HepG2 (cell line): ENCODE measurements around the gene PLEKHG4. TPM values are rescaled to one million over a fixed set of nuclear protein-coding genes. Genes with fewer than 3 reads are reported as not detected.

Experiments used
- FOXJ3 ChIP-seq: sonication (generic); formaldehyde crosslinking; IDR thresholded peaks from 2 replicates; pipeline ENCODE4 v1.4.0; 2020; ENCODE audit warnings: missing genetic modification reagents, mild to moderate bottlenecking, borderline replicate concordance
- GLI4 ChIP-seq: sonication (generic); formaldehyde crosslinking; IDR thresholded peaks from 2 replicates; pipeline ENCODE4 v1.5.1; 2020; ENCODE audit warnings: missing genetic modification reagents, mild to moderate bottlenecking, moderate library complexity, borderline replicate concordance
- MTERF4 ChIP-seq: sonication (generic); formaldehyde crosslinking; IDR thresholded peaks from 2 replicates; pipeline ENCODE4 v1.8.0; 2023; ENCODE audit warnings: mild to moderate bottlenecking, missing genetic modification reagents
- ZNF296 ChIP-seq: sonication (generic); formaldehyde crosslinking; conservative IDR thresholded peaks from 2 replicates; pipeline ENCODE4 v1.5.0; 2020; ENCODE audit warnings: mild to moderate bottlenecking, missing genetic modification reagents
- ZNF772 ChIP-seq: sonication (generic); formaldehyde crosslinking; IDR thresholded peaks from 2 replicates; pipeline ENCODE4 v1.5.0; 2020; ENCODE audit warnings: mild to moderate bottlenecking, missing genetic modification reagents
- polyA plus RNA-seq, 8 experiments: library from polyadenylated mRNA; depleted of rRNA in 3 of 8; stranded (reverse) in 7 of 8; unstranded in 1 of 8; fragments of >200 nt; fragmentation: Illumina TruSeq in 4 of 8; extraction: Trizol in 4 of 8; gene quantifications; 2 replicates each; pipeline versions ENCODE4 v1.2.1 to v1.2.3, GENCODE V29; 2011 to 2016; ENCODE audit warnings: low read depth in 4 of 8, missing spikeins in 1 of 8, mixed read lengths in 1 of 8; ENCODE audit not compliant: insufficient read depth in 1 of 8
- total RNA-seq, 5 experiments: library from RNA; depleted of rRNA; stranded (reverse); fragments of >200 nt; fragmentation: Illumina TruSeq; extraction: Trizol; gene quantifications; 2 replicates each; pipeline ENCODE4 v1.2.3, GENCODE V29; 2016; ENCODE audit warnings: low read depth in 1 of 5
- TF ChIP-seq, protein P1 (sequence below): sonication (generic); formaldehyde crosslinking; IDR thresholded peaks from 2 replicates; pipeline ENCODE4 v1.5.1; 2020; ENCODE audit warnings: missing genetic modification reagents, mild to moderate bottlenecking, borderline replicate concordance
- TF ChIP-seq, protein P2 (sequence below): sonication (generic); formaldehyde crosslinking; IDR thresholded peaks from 2 replicates; pipeline ENCODE4 v1.4.0; 2020; ENCODE audit warnings: missing genetic modification reagents
- TF ChIP-seq, protein P3 (sequence below): IDR thresholded peaks from 2 replicates; pipeline ENCODE4 v1.6.1; 2016; ENCODE audit warnings: mild to moderate bottlenecking
- TF ChIP-seq, protein P4 (sequence below), 2 experiments: fragments of 450-650 bp in 1 of 2; sonication (generic) in 1 of 2; formaldehyde crosslinking in 1 of 2; IDR thresholded peaks; 2 replicates each; pipeline versions ENCODE4 v1.6.1 to v1.8.0; 2016 to 2022; ENCODE audit warnings: antibody characterized with exemption in 1 of 2, mild to moderate bottlenecking in 1 of 2, missing genetic modification reagents in 1 of 2
- TF ChIP-seq, protein P5 (sequence below): sonication (generic); formaldehyde crosslinking; IDR thresholded peaks from 2 replicates; pipeline ENCODE4 v1.5.0; 2020; ENCODE audit warnings: missing genetic modification reagents

PLEKHG4 gene
- total and polyA plus RNA-seq, 2 of the 13 experiments (the other 11 are each of a cell fraction or from before 2014, with no cell fraction given): 7.1 to 13.6 TPM

GRCh38 chr16:67247192-67248072, 31.9 kb upstream of the PLEKHG4 start, which contains the start of gene FHOD1 (continued):
- TF ChIP-seq, protein P1, sequence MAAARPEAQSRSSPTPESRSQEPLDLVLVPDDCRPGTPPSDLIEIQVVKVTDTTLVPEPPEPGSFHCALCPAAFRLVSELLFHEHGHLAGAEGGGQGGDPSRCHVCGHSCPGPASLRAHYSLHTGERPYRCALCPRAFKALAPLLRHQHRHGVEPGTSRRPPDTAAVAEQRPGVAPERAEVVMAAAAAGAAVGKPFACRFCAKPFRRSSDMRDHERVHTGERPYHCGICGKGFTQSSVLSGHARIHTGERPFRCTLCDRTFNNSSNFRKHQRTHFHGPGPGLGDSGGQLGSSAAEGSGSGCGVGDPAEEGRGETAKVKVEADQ: peak; percentile 14; the same call in 1 of the 2 replicates
- TF ChIP-seq ZNF772 (CRISPR knock-in tag) (peak; percentile 75), ZNF296 (CRISPR knock-in tag) (0 out of 2 replicates have a peak, but pooled peaks have one; percentile 7), GLI4 (CRISPR knock-in tag) (0 out of 2 replicates have a peak, but pooled peaks have one; percentile 8), MTERF4 (CRISPR knock-in tag) (peak; percentile 68; the same call in 1 of the 2 replicates), FOXJ3 (CRISPR knock-in tag) (0 out of 2 replicates have a peak, but pooled peaks have one; percentile 31)
- TF ChIP-seq, protein P2, sequence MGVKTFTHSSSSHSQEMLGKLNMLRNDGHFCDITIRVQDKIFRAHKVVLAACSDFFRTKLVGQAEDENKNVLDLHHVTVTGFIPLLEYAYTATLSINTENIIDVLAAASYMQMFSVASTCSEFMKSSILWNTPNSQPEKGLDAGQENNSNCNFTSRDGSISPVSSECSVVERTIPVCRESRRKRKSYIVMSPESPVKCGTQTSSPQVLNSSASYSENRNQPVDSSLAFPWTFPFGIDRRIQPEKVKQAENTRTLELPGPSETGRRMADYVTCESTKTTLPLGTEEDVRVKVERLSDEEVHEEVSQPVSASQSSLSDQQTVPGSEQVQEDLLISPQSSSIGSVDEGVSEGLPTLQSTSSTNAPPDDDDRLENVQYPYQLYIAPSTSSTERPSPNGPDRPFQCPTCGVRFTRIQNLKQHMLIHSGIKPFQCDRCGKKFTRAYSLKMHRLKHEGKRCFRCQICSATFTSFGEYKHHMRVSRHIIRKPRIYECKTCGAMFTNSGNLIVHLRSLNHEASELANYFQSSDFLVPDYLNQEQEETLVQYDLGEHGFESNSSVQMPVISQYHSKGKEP (CRISPR knock-in tag): 0 out of 2 replicates have a peak, but pooled peaks have one; percentile 24
- TF ChIP-seq, protein P3, sequence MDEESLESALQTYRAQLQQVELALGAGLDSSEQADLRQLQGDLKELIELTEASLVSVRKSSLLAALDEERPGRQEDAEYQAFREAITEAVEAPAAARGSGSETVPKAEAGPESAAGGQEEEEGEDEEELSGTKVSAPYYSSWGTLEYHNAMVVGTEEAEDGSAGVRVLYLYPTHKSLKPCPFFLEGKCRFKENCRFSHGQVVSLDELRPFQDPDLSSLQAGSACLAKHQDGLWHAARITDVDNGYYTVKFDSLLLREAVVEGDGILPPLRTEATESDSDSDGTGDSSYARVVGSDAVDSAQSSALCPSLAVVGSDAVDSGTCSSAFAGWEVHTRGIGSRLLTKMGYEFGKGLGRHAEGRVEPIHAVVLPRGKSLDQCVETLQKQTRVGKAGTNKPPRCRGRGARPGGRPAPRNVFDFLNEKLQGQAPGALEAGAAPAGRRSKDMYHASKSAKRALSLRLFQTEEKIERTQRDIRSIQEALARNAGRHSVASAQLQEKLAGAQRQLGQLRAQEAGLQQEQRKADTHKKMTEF (CRISPR knock-in tag): peak; percentile 76
- TF ChIP-seq, protein P4, sequence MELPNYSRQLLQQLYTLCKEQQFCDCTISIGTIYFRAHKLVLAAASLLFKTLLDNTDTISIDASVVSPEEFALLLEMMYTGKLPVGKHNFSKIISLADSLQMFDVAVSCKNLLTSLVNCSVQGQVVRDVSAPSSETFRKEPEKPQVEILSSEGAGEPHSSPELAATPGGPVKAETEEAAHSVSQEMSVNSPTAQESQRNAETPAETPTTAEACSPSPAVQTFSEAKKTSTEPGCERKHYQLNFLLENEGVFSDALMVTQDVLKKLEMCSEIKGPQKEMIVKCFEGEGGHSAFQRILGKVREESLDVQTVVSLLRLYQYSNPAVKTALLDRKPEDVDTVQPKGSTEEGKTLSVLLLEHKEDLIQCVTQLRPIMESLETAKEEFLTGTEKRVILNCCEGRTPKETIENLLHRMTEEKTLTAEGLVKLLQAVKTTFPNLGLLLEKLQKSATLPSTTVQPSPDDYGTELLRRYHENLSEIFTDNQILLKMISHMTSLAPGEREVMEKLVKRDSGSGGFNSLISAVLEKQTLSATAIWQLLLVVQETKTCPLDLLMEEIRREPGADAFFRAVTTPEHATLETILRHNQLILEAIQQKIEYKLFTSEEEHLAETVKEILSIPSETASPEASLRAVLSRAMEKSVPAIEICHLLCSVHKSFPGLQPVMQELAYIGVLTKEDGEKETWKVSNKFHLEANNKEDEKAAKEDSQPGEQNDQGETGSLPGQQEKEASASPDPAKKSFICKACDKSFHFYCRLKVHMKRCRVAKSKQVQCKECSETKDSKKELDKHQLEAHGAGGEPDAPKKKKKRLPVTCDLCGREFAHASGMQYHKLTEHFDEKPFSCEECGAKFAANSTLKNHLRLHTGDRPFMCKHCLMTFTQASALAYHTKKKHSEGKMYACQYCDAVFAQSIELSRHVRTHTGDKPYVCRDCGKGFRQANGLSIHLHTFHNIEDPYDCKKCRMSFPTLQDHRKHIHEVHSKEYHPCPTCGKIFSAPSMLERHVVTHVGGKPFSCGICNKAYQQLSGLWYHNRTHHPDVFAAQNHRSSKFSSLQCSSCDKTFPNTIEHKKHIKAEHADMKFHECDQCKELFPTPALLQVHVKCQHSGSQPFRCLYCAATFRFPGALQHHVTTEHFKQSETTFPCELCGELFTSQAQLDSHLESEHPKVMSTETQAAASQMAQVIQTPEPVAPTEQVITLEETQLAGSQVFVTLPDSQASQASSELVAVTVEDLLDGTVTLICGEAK (IDR thresholded peaks at IDR 0.05): no peak
- TF ChIP-seq, protein P4 (CRISPR knock-in tag; IDR thresholded peaks at IDR 0.05): peak; percentile 43; the same call in 1 of the 2 replicates
- TF ChIP-seq, protein P5, sequence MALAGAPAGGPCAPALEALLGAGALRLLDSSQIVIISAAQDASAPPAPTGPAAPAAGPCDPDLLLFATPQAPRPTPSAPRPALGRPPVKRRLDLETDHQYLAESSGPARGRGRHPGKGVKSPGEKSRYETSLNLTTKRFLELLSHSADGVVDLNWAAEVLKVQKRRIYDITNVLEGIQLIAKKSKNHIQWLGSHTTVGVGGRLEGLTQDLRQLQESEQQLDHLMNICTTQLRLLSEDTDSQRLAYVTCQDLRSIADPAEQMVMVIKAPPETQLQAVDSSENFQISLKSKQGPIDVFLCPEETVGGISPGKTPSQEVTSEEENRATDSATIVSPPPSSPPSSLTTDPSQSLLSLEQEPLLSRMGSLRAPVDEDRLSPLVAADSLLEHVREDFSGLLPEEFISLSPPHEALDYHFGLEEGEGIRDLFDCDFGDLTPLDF: peak; percentile 90
